ENCODE results near the gene CA11. TPM values are rescaled to one million over a fixed set of nuclear protein-coding genes. Genes with fewer than 3 reads are reported as not detected.

The CA11 gene
- total RNA-seq, 2 donors from 2014 or later = 7.9 to 10.9 TPM

DNA sequence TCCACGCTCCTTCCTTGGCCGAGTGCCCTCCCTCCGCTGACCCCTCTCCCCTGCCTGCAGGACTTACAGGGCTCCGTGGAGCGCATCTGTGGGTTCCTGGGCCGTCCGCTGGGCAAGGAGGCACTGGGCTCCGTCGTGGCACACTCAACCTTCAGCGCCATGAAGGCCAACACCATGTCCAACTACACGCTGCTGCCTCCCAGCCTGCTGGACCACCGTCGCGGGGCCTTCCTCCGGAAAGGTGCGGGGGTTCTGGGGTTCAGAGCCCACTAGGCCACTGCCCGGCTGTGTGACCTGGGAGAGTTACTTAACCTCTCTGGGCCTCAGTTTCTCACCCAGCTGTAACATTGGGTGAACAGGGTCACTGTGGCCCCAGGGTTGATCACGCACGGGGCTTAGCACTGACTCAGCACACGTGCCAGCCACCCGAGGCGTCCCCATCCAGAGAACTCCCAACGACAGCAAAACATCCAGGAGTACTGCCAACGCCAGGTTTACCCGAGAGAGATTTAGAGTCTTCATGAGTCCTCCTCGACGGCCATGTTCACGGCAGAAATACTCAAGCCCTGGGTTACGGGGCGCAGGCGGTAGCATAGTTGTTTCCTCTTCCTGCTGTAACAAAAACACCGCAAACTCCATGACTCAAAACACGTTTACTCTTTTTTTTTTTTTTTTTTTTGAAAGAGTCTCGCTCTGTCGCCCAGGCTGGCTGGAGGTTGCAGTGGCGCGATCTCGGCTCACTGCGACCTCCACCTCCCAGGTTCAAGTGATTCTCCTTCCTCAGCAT, 49.1 kb downstream of the CA11 start:
- DNase-seq (ENCODE audit: low spot score in 2 of 2) (no peak), ATAC-seq (peak; percentile 75 to 78)
- no peaks in the 10 kb centered on the region for H3K36me3 Mint-ChIP-seq
- H3K9me3 Mint-ChIP-seq = no peaks in the 10 kb centered on the region
- H3K27ac Mint-ChIP-seq = peak overlapping the region; percentile 44 to 70

DNA sequence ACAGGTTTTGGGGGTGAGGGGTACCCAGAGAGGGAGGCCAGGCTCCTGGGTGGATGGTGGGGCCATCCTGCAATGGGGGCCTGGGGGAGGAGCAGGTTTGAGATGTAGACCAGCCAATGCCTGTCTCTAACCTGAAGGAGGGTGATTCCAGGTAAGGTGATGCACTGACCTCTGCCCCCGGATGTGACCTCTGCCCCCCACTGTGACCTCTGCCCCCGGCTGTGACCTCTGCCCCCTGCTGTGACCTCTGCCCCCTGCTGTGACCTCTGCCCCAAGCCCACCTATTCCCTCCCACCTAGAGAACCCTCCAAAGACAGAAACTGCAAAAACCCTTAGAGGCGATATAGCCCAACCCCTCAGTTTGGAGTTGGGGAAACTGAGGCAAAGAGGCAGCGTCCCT, 49.8 kb downstream of the CA11 start:
- ATAC-seq (no peak), DNase-seq (ENCODE audit: low spot score in 2 of 2) (no peak)
- Mint-ChIP-seq H3K27ac (no peak overlapping the region), H3K9me3 (no peaks in the 10 kb centered on the region), H3K36me3 (no peaks in the 10 kb centered on the region)

GRCh38 chr19:48595833-48596232, 50.2 kb downstream of the CA11 start:
- no peaks in the 10 kb centered on the region for H3K9me3 Mint-ChIP-seq
- H3K27ac Mint-ChIP-seq = peak overlapping the region in 1 of 2 donors; percentile 19
- ATAC-seq = no peak
- no peak for DNase-seq (ENCODE audit: low spot score in 2 of 2)
- no peaks in the 10 kb centered on the region for H3K36me3 Mint-ChIP-seq

- no peak for ATAC-seq
- no peak for DNase-seq (ENCODE audit: low spot score in 2 of 2)
- no peaks in the 10 kb centered on the region for H3K36me3 Mint-ChIP-seq
- no peaks in the 10 kb centered on the region for H3K9me3 Mint-ChIP-seq
- peak overlapping the region in 1 of 2 donors; percentile 19 for H3K27ac Mint-ChIP-seq
Observed at GRCh38 chr19:48595171-48595570, 50.8 kb downstream of the CA11 start.

DNA sequence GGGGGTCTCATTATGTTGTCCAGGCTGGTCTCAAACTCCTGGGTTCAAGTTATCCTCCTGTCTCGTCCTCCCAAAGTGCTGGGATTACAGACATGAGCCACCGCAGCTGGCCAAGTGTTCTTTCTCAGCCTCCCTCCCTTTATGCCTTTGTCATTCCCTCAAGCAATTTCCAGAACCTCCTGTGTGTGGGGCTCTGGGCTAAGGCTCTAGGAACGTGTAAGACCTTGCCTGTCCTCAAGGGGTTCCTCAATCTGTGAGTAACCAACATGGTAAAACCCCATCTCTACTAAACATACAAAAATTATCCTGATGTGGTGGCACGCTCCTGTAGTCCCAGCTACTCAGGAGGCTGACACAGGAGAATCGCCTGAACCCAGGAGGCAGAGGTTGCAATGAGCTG, 55.0 kb downstream of the CA11 start:
- no peaks in the 10 kb centered on the region for H3K36me3 Mint-ChIP-seq
- peak overlapping the region in 1 of 2 donors; percentile 69 for H3K27ac Mint-ChIP-seq
- H3K9me3 Mint-ChIP-seq = no peaks in the 10 kb centered on the region
- DNase-seq (ENCODE audit: low spot score in 2 of 2) (no peak), ATAC-seq (no peak)

- Mint-ChIP-seq H3K36me3 (no peaks in the 10 kb centered on the region), H3K27ac (peak overlapping the region in 1 of 2 donors; percentile 25), H3K9me3 (no peaks in the 10 kb centered on the region)
- DNase-seq (ENCODE audit: low spot score in 2 of 2) = peak; percentile 90 to 94
- ATAC-seq = peak; percentile 88 to 90
Observed at GRCh38 chr19:48588670-48589401, 57.2 kb downstream of the CA11 start.

Other genes starting within 250 kb of the CA11 start
- gene GRWD1, start 200.2 kb downstream of the CA11 start, total RNA-seq = 10 to 100 TPM; 32.8 to 46.3 TPM
- 1 to 10 TPM; 2.1 to 2.3 TPM for gene KCNJ14, start 190.6 kb downstream of the CA11 start, total RNA-seq
- gene CYTH2, start 176.8 kb downstream of the CA11 start, total RNA-seq = 10 to 100 TPM; 32.4 to 64.1 TPM
- 1 to 10 TPM; 2.9 to 9.5 TPM for gene LMTK3, start 134.4 kb downstream of the CA11 start, total RNA-seq
- not detected for gene SULT2B1, start 94.0 kb downstream of the CA11 start, total RNA-seq
- not detected for gene SPACA4, start 39.4 kb downstream of the CA11 start, total RNA-seq
- gene FAM83E, start 31.1 kb downstream of the CA11 start, total RNA-seq = 1 to 10 TPM; 5.5 to 9.1 TPM
- 1,000 to 10,000 TPM; 2,030 to 2,264 TPM for gene RPL18, start 27.0 kb downstream of the CA11 start, total RNA-seq
- 10 to 100 TPM; 25.7 to 40.4 TPM for gene SPHK2, start 26.7 kb downstream of the CA11 start, total RNA-seq
- 10 to 100 TPM; 10.5 to 16.9 TPM for gene DBP, start 8.8 kb downstream of the CA11 start, total RNA-seq
- gene NTN5, start 26.8 kb upstream of the CA11 start, total RNA-seq = 1 to 10 TPM; 1.6 to 2.5 TPM
- gene FUT2, start 49.8 kb upstream of the CA11 start, total RNA-seq = not detected
- gene MAMSTR, start 73.5 kb upstream of the CA11 start, total RNA-seq = 1 to 10 TPM; 1.1 to 1.4 TPM
- under 1 TPM; 0.19 to 0.66 TPM for gene RASIP1, start 94.4 kb upstream of the CA11 start, total RNA-seq
- gene IZUMO1, start 100.7 kb upstream of the CA11 start, total RNA-seq = not detected
- under 1 TPM in 1 of 2 donors, not detected in 1; 0.41 TPM for gene FUT1, start 106.5 kb upstream of the CA11 start, total RNA-seq
- not detected for gene FGF21, start 109.3 kb upstream of the CA11 start, total RNA-seq
- gene BCAT2, start 164.8 kb upstream of the CA11 start, total RNA-seq = 10 to 100 TPM; 33.9 to 72.1 TPM
- 1 to 10 TPM; 1.3 to 1.7 TPM for gene HSD17B14, start 190.3 kb upstream of the CA11 start, total RNA-seq
- gene PLEKHA4, start 222.4 kb upstream of the CA11 start, total RNA-seq = 10 to 100 TPM in 1 of 2 donors, 1 to 10 TPM in 1; 9.1 to 20.3 TPM
- gene PPP1R15A, start 226.2 kb upstream of the CA11 start, total RNA-seq = 100 to 1,000 TPM in 1 of 2 donors, 10 to 100 TPM in 1; 93.1 to 133 TPM